HepG2 (cell line): Measurements from ENCODE around the gene FAM222A. TPM values are rescaled to one million over a fixed set of nuclear protein-coding genes. Genes with fewer than 3 reads are reported as not detected.

ENCODE experiments used
- ZBED4 ChIP-seq: sonication (generic); formaldehyde crosslinking; IDR thresholded peaks from 2 replicates; pipeline ENCODE4 v1.4.0; 2020; ENCODE audit warnings: missing genetic modification reagents, borderline replicate concordance
- polyA plus RNA-seq, 8 experiments: library from polyadenylated mRNA; depleted of rRNA in 3 of 8; stranded (reverse) in 7 of 8; unstranded in 1 of 8; fragments of >200 nt; fragmentation: Illumina TruSeq in 4 of 8; extraction: Trizol in 4 of 8; gene quantifications; 2 replicates each; pipeline versions ENCODE4 v1.2.1 to v1.2.3, GENCODE V29; 2011 to 2016; ENCODE audit warnings: low read depth in 4 of 8, missing spikeins in 1 of 8, mixed read lengths in 1 of 8; ENCODE audit not compliant: insufficient read depth in 1 of 8
- total RNA-seq, 5 experiments: library from RNA; depleted of rRNA; stranded (reverse); fragments of >200 nt; fragmentation: Illumina TruSeq; extraction: Trizol; gene quantifications; 2 replicates each; pipeline ENCODE4 v1.2.3, GENCODE V29; 2016; ENCODE audit warnings: low read depth in 1 of 5
- TF ChIP-seq, protein P1 (sequence below): sonication (generic); formaldehyde crosslinking; IDR thresholded peaks from 2 replicates; pipeline ENCODE4 v1.4.0; 2020; ENCODE audit warnings: low read depth, missing genetic modification reagents
- TF ChIP-seq, protein P2 (sequence below): sonication (generic); formaldehyde crosslinking; IDR thresholded peaks from 2 replicates; pipeline ENCODE4 v1.5.1; 2020; ENCODE audit warnings: missing genetic modification reagents, mild to moderate bottlenecking, borderline replicate concordance

Gene FAM222A
- total and polyA plus RNA-seq, 2 of the 13 experiments (the other 11 are each of a cell fraction or from before 2014, with no cell fraction given), result 2.7 to 9.6 TPM

DNA sequence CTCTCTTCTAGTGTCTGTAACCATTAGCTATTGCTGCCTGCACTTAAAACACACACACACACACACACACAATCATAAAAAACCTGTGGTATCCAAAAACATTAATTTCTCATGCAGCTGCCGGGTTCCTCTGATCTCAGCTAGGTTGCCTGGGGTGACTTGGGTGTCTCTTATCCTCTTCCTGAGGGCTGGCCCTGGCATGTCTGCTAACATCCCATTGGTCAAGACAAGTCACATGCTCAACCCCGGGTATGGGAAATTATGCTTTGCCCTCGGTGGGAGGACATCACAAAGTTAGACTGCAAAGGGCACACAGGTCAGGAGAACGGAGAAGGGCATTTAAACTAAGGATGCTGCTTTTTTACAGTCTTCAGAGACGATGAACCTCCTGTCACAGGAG, 63.9 kb downstream of the FAM222A start (continued):
- no peak for TF ChIP-seq ZBED4 (CRISPR knock-in tag)
- TF ChIP-seq, protein P1, sequence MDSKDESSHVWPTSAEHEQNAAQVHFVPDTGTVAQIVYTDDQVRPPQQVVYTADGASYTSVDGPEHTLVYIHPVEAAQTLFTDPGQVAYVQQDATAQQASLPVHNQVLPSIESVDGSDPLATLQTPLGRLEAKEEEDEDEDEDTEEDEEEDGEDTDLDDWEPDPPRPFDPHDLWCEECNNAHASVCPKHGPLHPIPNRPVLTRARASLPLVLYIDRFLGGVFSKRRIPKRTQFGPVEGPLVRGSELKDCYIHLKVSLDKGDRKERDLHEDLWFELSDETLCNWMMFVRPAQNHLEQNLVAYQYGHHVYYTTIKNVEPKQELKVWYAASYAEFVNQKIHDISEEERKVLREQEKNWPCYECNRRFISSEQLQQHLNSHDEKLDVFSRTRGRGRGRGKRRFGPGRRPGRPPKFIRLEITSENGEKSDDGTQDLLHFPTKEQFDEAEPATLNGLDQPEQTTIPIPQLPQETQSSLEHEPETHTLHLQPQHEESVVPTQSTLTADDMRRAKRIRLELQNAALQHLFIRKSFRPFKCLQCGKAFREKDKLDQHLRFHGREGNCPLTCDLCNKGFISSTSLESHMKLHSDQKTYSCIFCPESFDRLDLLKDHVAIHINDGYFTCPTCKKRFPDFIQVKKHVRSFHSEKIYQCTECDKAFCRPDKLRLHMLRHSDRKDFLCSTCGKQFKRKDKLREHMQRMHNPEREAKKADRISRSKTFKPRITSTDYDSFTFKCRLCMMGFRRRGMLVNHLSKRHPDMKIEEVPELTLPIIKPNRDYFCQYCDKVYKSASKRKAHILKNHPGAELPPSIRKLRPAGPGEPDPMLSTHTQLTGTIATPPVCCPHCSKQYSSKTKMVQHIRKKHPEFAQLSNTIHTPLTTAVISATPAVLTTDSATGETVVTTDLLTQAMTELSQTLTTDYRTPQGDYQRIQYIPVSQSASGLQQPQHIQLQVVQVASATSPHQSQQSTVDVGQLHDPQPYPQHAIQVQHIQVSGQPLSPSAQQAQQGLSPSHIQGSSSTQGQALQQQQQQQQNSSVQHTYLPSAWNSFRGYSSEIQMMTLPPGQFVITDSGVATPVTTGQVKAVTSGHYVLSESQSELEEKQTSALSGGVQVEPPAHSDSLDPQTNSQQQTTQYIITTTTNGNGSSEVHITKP (CRISPR knock-in tag), result no peak
- TF ChIP-seq, protein P2, sequence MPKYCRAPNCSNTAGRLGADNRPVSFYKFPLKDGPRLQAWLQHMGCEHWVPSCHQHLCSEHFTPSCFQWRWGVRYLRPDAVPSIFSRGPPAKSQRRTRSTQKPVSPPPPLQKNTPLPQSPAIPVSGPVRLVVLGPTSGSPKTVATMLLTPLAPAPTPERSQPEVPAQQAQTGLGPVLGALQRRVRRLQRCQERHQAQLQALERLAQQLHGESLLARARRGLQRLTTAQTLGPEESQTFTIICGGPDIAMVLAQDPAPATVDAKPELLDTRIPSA (CRISPR knock-in tag), result no peak
